GM12892 (cell line): ENCODE data around the gene COL4A6.

ENCODE experiments used
- POLR2A ChIP-seq: IDR thresholded peaks from 2 replicates; pipeline ENCODE4 v1.6.1; 2011; ENCODE audit warnings: low read depth, low read length, control low read depth
- POLR2AphosphoS5 ChIP-seq: IDR thresholded peaks from 2 replicates; pipeline ENCODE4 v1.6.1; 2011; ENCODE audit warnings: low read depth, low read length, control low read depth

DNA sequence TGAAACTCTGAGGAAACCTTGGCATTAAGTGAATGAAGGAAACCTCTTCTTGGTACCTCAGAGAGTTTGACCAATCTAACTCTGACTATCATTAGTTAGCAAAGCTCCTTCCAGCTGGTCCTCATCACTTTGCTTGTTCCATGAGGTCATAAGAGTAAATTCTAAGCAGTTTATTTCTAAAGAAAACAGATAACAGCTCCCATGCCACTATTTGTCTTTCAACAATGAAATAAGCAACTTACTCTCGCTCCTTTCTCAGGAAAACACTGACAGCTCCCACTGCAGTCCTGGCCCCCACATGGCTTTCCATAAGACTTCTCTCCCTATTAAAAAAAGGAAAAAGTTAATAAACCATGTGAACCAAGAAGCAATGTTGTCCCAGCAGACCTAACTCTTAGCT, 127.7 kb downstream of the COL4A6 start:
- TF ChIP-seq POLR2AphosphoS5, result no peak
- TF ChIP-seq POLR2A, result no peak
